Transverse colon (tissue), 3 donors: ENCODE data around the gene MNDA.

Experiments
- EP300 ChIP-seq: sonication (generic); formaldehyde crosslinking; IDR thresholded peaks from one replicate; pipeline ENCODE4 v1.6.1; 2017; ENCODE audit warnings: antibody characterized with exemption, low read depth
- TF ChIP-seq, protein P1 (sequence below), 5 experiments: fragments of 200-600 bp in 3 of 5; fragments of 450-650 bp in 2 of 5; sonication (generic) in 3 of 5; IDR thresholded peaks; 1 replicate in 2 of 5; 2 replicates in 3 of 5; pipeline ENCODE4 v1.5.1; 2016 to 2017; ENCODE audit warnings: antibody characterized with exemption in 5 of 5, inconsistent platforms in 3 of 5, mild to moderate bottlenecking in 2 of 5, moderate library complexity in 1 of 5

DNA sequence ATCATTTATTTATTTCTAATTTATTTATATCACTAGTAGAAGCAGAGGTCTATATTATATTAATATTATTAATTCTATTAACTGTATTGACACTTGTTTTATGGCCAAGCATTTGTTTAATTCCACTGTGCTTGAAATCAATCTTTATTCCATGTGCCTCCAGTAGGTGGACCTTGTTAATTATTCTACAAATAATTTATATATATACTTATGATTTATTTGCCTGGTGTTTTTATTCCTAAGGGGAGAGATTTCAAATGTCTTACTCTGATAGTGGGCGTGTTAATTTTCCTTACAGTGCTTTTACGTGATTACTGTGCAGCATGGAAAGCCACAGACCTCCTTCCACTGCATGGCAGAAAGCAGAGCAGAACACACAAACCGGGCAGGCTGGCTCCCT, 32.6 kb upstream of the MNDA start:
- TF ChIP-seq, protein P1, sequence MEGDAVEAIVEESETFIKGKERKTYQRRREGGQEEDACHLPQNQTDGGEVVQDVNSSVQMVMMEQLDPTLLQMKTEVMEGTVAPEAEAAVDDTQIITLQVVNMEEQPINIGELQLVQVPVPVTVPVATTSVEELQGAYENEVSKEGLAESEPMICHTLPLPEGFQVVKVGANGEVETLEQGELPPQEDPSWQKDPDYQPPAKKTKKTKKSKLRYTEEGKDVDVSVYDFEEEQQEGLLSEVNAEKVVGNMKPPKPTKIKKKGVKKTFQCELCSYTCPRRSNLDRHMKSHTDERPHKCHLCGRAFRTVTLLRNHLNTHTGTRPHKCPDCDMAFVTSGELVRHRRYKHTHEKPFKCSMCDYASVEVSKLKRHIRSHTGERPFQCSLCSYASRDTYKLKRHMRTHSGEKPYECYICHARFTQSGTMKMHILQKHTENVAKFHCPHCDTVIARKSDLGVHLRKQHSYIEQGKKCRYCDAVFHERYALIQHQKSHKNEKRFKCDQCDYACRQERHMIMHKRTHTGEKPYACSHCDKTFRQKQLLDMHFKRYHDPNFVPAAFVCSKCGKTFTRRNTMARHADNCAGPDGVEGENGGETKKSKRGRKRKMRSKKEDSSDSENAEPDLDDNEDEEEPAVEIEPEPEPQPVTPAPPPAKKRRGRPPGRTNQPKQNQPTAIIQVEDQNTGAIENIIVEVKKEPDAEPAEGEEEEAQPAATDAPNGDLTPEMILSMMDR (IDR thresholded peaks at IDR 0.05): no peak
- no peak for TF ChIP-seq EP300
